GM23338 (cell line): ENCODE data around the gene ARHGAP42.

Source experiments
- POLR2AphosphoS5 ChIP-seq: IDR thresholded peaks from 2 replicates; pipeline ENCODE4 v1.6.1; 2016; ENCODE audit warnings: antibody characterized with exemption, low read depth
- TF ChIP-seq, protein P1 (sequence below), 2 experiments: fragments of 200-600 bp in 1 of 2; sonication (generic) in 1 of 2; conservative IDR thresholded peaks; 2 replicates each; pipeline versions ENCODE4 v1.5.1 to v1.6.1; 2016 to 2017; ENCODE audit warnings: antibody characterized with exemption in 2 of 2, low read depth in 2 of 2, mild to moderate bottlenecking in 2 of 2, moderate library complexity in 1 of 2

DNA sequence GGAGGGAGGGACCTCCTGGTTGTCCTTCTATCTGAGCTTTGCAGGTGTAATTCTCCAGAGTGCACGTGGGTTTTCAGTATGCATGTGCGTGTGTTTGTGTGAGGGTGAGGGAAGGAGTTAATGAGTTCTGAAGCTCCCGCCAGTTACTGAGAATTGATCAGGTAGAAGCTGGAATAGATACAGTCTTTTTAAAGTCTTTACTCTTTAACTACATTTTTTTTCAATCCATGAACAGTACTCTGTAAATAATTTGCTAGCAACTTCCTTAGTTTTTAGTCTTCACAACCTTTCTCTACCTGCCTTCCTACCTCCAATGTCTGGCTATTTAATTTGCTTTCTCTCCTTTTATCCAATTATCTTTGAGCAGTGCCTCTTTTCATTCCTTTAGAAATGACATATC, 25.5 kb downstream of the ARHGAP42 start:
- TF ChIP-seq, protein P1, sequence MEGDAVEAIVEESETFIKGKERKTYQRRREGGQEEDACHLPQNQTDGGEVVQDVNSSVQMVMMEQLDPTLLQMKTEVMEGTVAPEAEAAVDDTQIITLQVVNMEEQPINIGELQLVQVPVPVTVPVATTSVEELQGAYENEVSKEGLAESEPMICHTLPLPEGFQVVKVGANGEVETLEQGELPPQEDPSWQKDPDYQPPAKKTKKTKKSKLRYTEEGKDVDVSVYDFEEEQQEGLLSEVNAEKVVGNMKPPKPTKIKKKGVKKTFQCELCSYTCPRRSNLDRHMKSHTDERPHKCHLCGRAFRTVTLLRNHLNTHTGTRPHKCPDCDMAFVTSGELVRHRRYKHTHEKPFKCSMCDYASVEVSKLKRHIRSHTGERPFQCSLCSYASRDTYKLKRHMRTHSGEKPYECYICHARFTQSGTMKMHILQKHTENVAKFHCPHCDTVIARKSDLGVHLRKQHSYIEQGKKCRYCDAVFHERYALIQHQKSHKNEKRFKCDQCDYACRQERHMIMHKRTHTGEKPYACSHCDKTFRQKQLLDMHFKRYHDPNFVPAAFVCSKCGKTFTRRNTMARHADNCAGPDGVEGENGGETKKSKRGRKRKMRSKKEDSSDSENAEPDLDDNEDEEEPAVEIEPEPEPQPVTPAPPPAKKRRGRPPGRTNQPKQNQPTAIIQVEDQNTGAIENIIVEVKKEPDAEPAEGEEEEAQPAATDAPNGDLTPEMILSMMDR (conservative IDR thresholded peaks at IDR 0.05; ENCODE audit: low read depth in 2 of 2), result no peak
- TF ChIP-seq POLR2AphosphoS5, result no peak
